Right atrium auricular region (tissue), 2 donors: Measurements from ENCODE around the gene INPP5B. TPM values are rescaled to one million over a fixed set of nuclear protein-coding genes. Genes with fewer than 3 reads are reported as not detected.

Experiments used
- DNase-seq: peaks from one replicate; pipeline ENCODE4 v3.0.0-alpha.2; 2019; ENCODE audit warnings: low spot score
- H3K27ac ChIP-seq, 2 donors: fragments of 200-600 bp; sonication (generic); 1 replicate in 1 of 2; 2 replicates in 1 of 2; pipeline ENCODE4 v1.5.1; 2016 to 2019
- H3K27me3 ChIP-seq, 2 donors: fragments of 200-600 bp; sonication (generic); one replicate each; pipeline versions ENCODE4 v1.5.1 to v1.6.0; 2017 to 2019
- H3K36me3 ChIP-seq: fragments of 200-600 bp; sonication (generic); one replicate; pipeline ENCODE4 v1.5.1; 2016
- H3K4me1 ChIP-seq, 2 donors: fragments of 200-600 bp; sonication (generic); one replicate each; pipeline versions ENCODE4 v1.5.1 to v1.6.0; 2017 to 2019
- H3K4me3 ChIP-seq, 2 donors: fragments of 200-600 bp; sonication (generic); 1 replicate in 1 of 2; 2 replicates in 1 of 2; pipeline ENCODE4 v1.5.1; 2017 to 2019; ENCODE audit warnings: mild to moderate bottlenecking in 1 of 2, moderate library complexity in 1 of 2
- H3K9me3 ChIP-seq, 2 donors: fragments of 200-600 bp; sonication (generic); one replicate each; pipeline ENCODE4 v1.5.1; 2019
- CTCF ChIP-seq, 2 donors: fragments of 200-600 bp; sonication (generic); IDR thresholded peaks; one replicate each; pipeline ENCODE4 v1.5.1; 2019; ENCODE audit warnings: antibody characterized with exemption in 2 of 2
- total RNA-seq, 2 donors: library from RNA; depleted of rRNA; stranded (reverse); fragments of >200 nt; gene quantifications; one replicate each; pipeline ENCODE4 v1.1.0, GENCODE V29; 2016

INPP5B gene
- total RNA-seq, 2 donors from 2014 or later: 13.2 to 16.7 TPM

GRCh38 chr1:37958690-37959089, 11.8 kb upstream of the INPP5B start:
- TF ChIP-seq CTCF (IDR thresholded peaks at IDR 0.05): no peak
- Histone ChIP-seq H3K4me3 (no peak overlapping the region), H3K36me3 (peaks cover 52% of the 10 kb centered on the region), H3K27me3 (no peaks in the 10 kb centered on the region), H3K9me3 (no peaks in the 10 kb centered on the region), H3K27ac (no peak overlapping the region), H3K4me1 (no peaks in the 10 kb centered on the region)
- no peak for DNase-seq

- no peaks in the 10 kb centered on the region for H3K27me3 ChIP-seq
- H3K27ac ChIP-seq: no peak overlapping the region
- no peaks in the 10 kb centered on the region for H3K4me1 ChIP-seq
- no peaks in the 10 kb centered on the region for H3K9me3 ChIP-seq
- no peak for TF ChIP-seq CTCF (IDR thresholded peaks at IDR 0.05)
- no peak overlapping the region for H3K4me3 ChIP-seq
- peaks cover 36% of the 10 kb centered on the region for H3K36me3 ChIP-seq
- DNase-seq: no peak
These were observed 8.8 kb upstream of the INPP5B start for GRCh38 chr1:37955685-37956084.

- DNase-seq: no peak
- Histone ChIP-seq H3K27ac (no peak overlapping the region), H3K4me1 (no peaks in the 10 kb centered on the region), H3K27me3 (no peaks in the 10 kb centered on the region), H3K9me3 (no peaks in the 10 kb centered on the region), H3K36me3 (peaks cover 33% of the 10 kb centered on the region), H3K4me3 (no peak overlapping the region)
- TF ChIP-seq CTCF (IDR thresholded peaks at IDR 0.05): no peak
These were observed 7.6 kb upstream of the INPP5B start for GRCh38 chr1:37954316-37954971.

GRCh38 chr1:37952738-37953137, 5.9 kb upstream of the INPP5B start:
- peaks cover 16% of the 10 kb centered on the region for H3K36me3 ChIP-seq
- H3K4me1 ChIP-seq: peaks cover 0 to under 1% of the 10 kb centered on the region in 2 donors
- no peaks in the 10 kb centered on the region for H3K9me3 ChIP-seq
- no peak overlapping the region for H3K4me3 ChIP-seq
- DNase-seq: no peak
- TF ChIP-seq CTCF (IDR thresholded peaks at IDR 0.05): no peak
- H3K27me3 ChIP-seq: no peaks in the 10 kb centered on the region
- no peak overlapping the region for H3K27ac ChIP-seq

- Histone ChIP-seq H3K4me1 (peaks cover 0 to 7% of the 10 kb centered on the region in 2 donors), H3K36me3 (peaks cover 9% of the 10 kb centered on the region), H3K27me3 (no peaks in the 10 kb centered on the region), H3K4me3 (no peak overlapping the region), H3K9me3 (no peaks in the 10 kb centered on the region), H3K27ac (no peak overlapping the region)
- TF ChIP-seq CTCF (IDR thresholded peaks at IDR 0.05): no peak
- DNase-seq: no peak
These were observed 5.2 kb upstream of the INPP5B start for GRCh38 chr1:37951783-37952624.
